K562 (cell line): ENCODE results near the gene PPT1. TPM values are rescaled to one million over a fixed set of nuclear protein-coding genes. Genes with fewer than 3 reads are reported as not detected.

ENCODE experiments used
- CREB3 ChIP-seq: fragments of 450-650 bp; conservative IDR thresholded peaks from 2 replicates; pipeline ENCODE4 v1.6.1; 2016; ENCODE audit warnings: missing genetic modification characterization, low read depth, mild to moderate bottlenecking, missing compliant biosample characterization, moderate library complexity
- DNMT1 ChIP-seq: fragments of 450-650 bp; IDR thresholded peaks from 2 replicates; pipeline ENCODE4 v1.6.1; 2016; ENCODE audit warnings: antibody characterized with exemption, mild to moderate bottlenecking
- HNRNPLL ChIP-seq: fragments of 200-400 bp; formaldehyde crosslinking; IDR thresholded peaks from 2 replicates; pipeline ENCODE4 v1.6.1; 2017; ENCODE audit warnings: low read length, low read depth, mild to moderate bottlenecking; ENCODE audit not compliant: poor library complexity, severe bottlenecking
- KLF10 ChIP-seq: fragments of 250-450 bp; sonication (Bioruptor Pico); IDR thresholded peaks from 2 replicates; pipeline ENCODE4 v1.6.1; 2021; ENCODE audit warnings: matching md5 sums
- MCM7 ChIP-seq, 2 experiments: fragments of 450-650 bp; IDR thresholded peaks; 2 replicates each; pipeline ENCODE4 v1.6.1; 2016 to 2018
- NELFE ChIP-seq: IDR thresholded peaks from 2 replicates; pipeline ENCODE4 v1.6.1; 2011; ENCODE audit warnings: mild to moderate bottlenecking; ENCODE audit not compliant: insufficient read depth, insufficient read length
- NR2C2 ChIP-seq, 2 experiments: fragments of 200-800 bp in 1 of 2; sonication (Bioruptor generic) in 1 of 2; sonication (generic) in 1 of 2; formaldehyde crosslinking in 1 of 2; IDR thresholded peaks; 2 replicates each; pipeline versions ENCODE4 v1.6.1 to v1.8.0; 2016 to 2022; ENCODE audit warnings: mild to moderate bottlenecking in 1 of 2, missing compliant biosample characterization in 1 of 2, missing genetic modification characterization in 1 of 2, missing genetic modification reagents in 1 of 2
- RAD21 ChIP-seq, 2 experiments: fragments of 250-450 bp in 1 of 2; fragments of 450-650 bp in 1 of 2; sonication (Bioruptor Pico) in 1 of 2; formaldehyde crosslinking in 1 of 2; IDR thresholded peaks in 1 of 2; conservative IDR thresholded peaks in 1 of 2; 2 replicates each; pipeline versions ENCODE4 v1.4.0 to v1.8.0; 2020 to 2022; ENCODE audit warnings: mild to moderate bottlenecking in 2 of 2, moderate library complexity in 1 of 2
- SPI1 ChIP-seq: IDR thresholded peaks from 2 replicates; pipeline ENCODE4 v1.6.1; 2011; ENCODE audit warnings: low read depth, low read length, control low read depth, borderline replicate concordance
- TSC22D4 ChIP-seq: fragments of 450-650 bp; IDR thresholded peaks from 2 replicates; pipeline ENCODE4 v1.6.1; 2016; ENCODE audit warnings: missing genetic modification characterization, missing biosample characterization, control low read depth
- YY1 ChIP-seq, 3 experiments: IDR thresholded peaks; 2 replicates each; pipeline ENCODE4 v1.6.1; 2011; ENCODE audit warnings: low read length in 2 of 3, mild to moderate bottlenecking in 2 of 3, moderate library complexity in 2 of 3, borderline replicate concordance in 1 of 3, control low read depth in 1 of 3, low read depth in 1 of 3; ENCODE audit not compliant: insufficient read depth in 3 of 3, insufficient replicate concordance in 2 of 3, control insufficient read depth in 1 of 3, insufficient read length in 1 of 3; ENCODE audit errors: extremely low read depth in 1 of 3
- ZBTB34 ChIP-seq: fragments of 250-450 bp; sonication (Bioruptor Pico); IDR thresholded peaks from 2 replicates; pipeline ENCODE4 v1.8.0; 2021; ENCODE audit warnings: mild to moderate bottlenecking, moderate library complexity
- ZNF253 ChIP-seq: fragments of 250-450 bp; sonication (Bioruptor Pico); conservative IDR thresholded peaks from 2 replicates; pipeline ENCODE4 v1.6.1; 2021; ENCODE audit warnings: mild to moderate bottlenecking
- ZNF586 ChIP-seq: fragments of 450-650 bp; formaldehyde crosslinking; conservative IDR thresholded peaks from 2 replicates; pipeline ENCODE4 v1.4.0; 2020; ENCODE audit warnings: mild to moderate bottlenecking, moderate library complexity
- ZNF699 ChIP-seq: fragments of 250-450 bp; sonication (Bioruptor Pico); IDR thresholded peaks from 2 replicates; pipeline ENCODE4 v1.8.0; 2021; ENCODE audit warnings: mild to moderate bottlenecking, moderate library complexity; ENCODE audit not compliant: insufficient replicate concordance
- polyA plus RNA-seq, 8 experiments: library from polyadenylated mRNA; depleted of rRNA in 4 of 8; stranded (reverse) in 5 of 8; unstranded in 3 of 8; fragments of >200 nt; fragmentation: Nextera tagmentation in 2 of 8; fragmentation: Illumina TruSeq in 1 of 8; extraction: Ambion mirVana in 2 of 8; extraction: Trizol in 1 of 8; gene quantifications; 2 replicates each; pipeline versions ENCODE4 v1.2.1 to v1.2.3, GENCODE V29; 2011 to 2014; ENCODE audit warnings: inconsistent platforms in 1 of 8, missing spikeins in 1 of 8
- total RNA-seq, 7 experiments: library from RNA; depleted of rRNA in 6 of 7; stranded (reverse); fragments of >200 nt in 6 of 7; fragmentation: Illumina TruSeq in 2 of 7; extraction: Trizol in 2 of 7; gene quantifications; 2 replicates each; pipeline versions ENCODE4 v1.2.1 to v1.2.3, GENCODE V29; 2011 to 2021; ENCODE audit warnings: low replicate concordance in 1 of 7
- TF ChIP-seq, protein P1 (sequence below): fragments of 450-650 bp; formaldehyde crosslinking; IDR thresholded peaks from 2 replicates; pipeline ENCODE4 v1.4.0; 2022; ENCODE audit warnings: mild to moderate bottlenecking, moderate library complexity
- TF ChIP-seq, protein P2 (sequence below): fragments of 250-450 bp; sonication (Bioruptor Pico); IDR thresholded peaks from 2 replicates; pipeline ENCODE4 v1.4.0; 2020; ENCODE audit warnings: borderline replicate concordance

PPT1 gene
- total and polyA plus RNA-seq, 9 of the 15 experiments (the other 6 are each of a cell fraction or from before 2014, with no cell fraction given): 72.2 to 285 (median 143) TPM

- TF ChIP-seq SPI1: no peak
- TF ChIP-seq ZNF253 (CRISPR knock-in tag): no peak
- peak; percentile 81 to 84 for TF ChIP-seq RAD21 (CRISPR knock-in tag; conservative IDR thresholded peaks at IDR 0.05 in 1 of 2, IDR thresholded peaks at IDR 0.05 in 1 of 2)
- no peak for TF ChIP-seq DNMT1
- no peak for TF ChIP-seq TSC22D4 (tag)
- TF ChIP-seq NR2C2 (CRISPR knock-in tag; IDR thresholded peaks at IDR 0.05): no peak
- TF ChIP-seq NR2C2 (tag; IDR thresholded peaks at IDR 0.05): no peak
- no peak for TF ChIP-seq ZBTB34 (CRISPR knock-in tag)
- no peak for TF ChIP-seq MCM7 (IDR thresholded peaks at IDR 0.05)
- no peak for TF ChIP-seq NELFE
- no peak for TF ChIP-seq HNRNPLL
- TF ChIP-seq, protein P1, sequence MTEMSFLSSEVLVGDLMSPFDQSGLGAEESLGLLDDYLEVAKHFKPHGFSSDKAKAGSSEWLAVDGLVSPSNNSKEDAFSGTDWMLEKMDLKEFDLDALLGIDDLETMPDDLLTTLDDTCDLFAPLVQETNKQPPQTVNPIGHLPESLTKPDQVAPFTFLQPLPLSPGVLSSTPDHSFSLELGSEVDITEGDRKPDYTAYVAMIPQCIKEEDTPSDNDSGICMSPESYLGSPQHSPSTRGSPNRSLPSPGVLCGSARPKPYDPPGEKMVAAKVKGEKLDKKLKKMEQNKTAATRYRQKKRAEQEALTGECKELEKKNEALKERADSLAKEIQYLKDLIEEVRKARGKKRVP (CRISPR knock-in tag): no peak
- TF ChIP-seq ZNF699 (CRISPR knock-in tag): no peak
- TF ChIP-seq CREB3: no peak
- TF ChIP-seq KLF10: no peak
- TF ChIP-seq, protein P2, sequence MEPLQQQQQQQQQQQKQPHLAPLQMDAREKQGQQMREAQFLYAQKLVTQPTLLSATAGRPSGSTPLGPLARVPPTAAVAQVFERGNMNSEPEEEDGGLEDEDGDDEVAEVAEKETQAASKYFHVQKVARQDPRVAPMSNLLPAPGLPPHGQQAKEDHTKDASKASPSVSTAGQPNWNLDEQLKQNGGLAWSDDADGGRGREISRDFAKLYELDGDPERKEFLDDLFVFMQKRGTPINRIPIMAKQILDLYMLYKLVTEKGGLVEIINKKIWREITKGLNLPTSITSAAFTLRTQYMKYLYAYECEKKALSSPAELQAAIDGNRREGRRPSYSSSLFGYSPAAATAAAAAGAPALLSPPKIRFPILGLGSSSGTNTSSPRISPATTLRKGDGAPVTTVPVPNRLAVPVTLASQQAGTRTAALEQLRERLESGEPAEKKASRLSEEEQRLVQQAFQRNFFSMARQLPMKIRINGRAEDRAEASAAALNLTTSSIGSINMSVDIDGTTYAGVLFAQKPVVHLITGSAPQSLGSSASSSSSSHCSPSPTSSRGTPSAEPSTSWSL (CRISPR knock-in tag): no peak
- no peak for TF ChIP-seq ZNF586
- TF ChIP-seq YY1 (IDR thresholded peaks at IDR 0.05; ENCODE audit: borderline replicate concordance in 1 of 3, control insufficient read depth in 1 of 3, extremely low read depth in 1 of 3, insufficient read depth in 3 of 3, insufficient read length in 1 of 3, insufficient replicate concordance in 2 of 3, low read depth in 1 of 3, low read length in 2 of 3): peak in 1 of 3 experiments; percentile 60
Observed at GRCh38 chr1:40032240-40032891, 64.7 kb downstream of the PPT1 start (continued).
